ENCODE data around the gene SLC8A1.

DNA sequence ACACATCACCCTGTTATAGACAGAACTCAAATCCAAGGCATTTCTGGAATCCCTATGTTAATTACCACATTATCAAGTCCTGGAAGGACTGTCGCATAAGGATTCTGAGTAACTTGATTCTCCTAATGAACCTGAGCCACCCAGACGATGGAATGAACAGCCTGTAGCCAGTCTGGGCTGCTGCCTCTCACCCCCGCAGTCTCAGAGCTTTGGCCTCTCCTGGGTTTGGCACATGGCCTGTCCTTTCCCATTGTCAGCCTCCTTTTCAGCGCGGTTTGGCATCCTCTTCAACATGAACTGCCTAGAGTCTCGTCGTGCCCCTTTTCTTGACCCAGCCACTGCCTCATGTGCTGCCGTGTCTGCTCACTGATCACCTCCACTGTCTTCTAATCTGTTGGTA, 147.6 kb downstream of the SLC8A1 start:
- TF ChIP-seq, protein P1, sequence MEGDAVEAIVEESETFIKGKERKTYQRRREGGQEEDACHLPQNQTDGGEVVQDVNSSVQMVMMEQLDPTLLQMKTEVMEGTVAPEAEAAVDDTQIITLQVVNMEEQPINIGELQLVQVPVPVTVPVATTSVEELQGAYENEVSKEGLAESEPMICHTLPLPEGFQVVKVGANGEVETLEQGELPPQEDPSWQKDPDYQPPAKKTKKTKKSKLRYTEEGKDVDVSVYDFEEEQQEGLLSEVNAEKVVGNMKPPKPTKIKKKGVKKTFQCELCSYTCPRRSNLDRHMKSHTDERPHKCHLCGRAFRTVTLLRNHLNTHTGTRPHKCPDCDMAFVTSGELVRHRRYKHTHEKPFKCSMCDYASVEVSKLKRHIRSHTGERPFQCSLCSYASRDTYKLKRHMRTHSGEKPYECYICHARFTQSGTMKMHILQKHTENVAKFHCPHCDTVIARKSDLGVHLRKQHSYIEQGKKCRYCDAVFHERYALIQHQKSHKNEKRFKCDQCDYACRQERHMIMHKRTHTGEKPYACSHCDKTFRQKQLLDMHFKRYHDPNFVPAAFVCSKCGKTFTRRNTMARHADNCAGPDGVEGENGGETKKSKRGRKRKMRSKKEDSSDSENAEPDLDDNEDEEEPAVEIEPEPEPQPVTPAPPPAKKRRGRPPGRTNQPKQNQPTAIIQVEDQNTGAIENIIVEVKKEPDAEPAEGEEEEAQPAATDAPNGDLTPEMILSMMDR (IDR thresholded peaks at IDR 0.05), result no peak
- TF ChIP-seq POLR2A (IDR thresholded peaks at IDR 0.05), result no peak
